HEK293T (cell line): Measurements from ENCODE around the gene ESRP2.

Source experiments
- ARNT ChIP-seq: fragments of 450-650 bp; IDR thresholded peaks from 2 replicates; pipeline ENCODE4 v1.6.1; 2017; ENCODE audit warnings: mild to moderate bottlenecking
- CTBP1 ChIP-seq: fragments of 450-650 bp; IDR thresholded peaks from 2 replicates; pipeline ENCODE4 v1.6.1; 2016; ENCODE audit warnings: borderline replicate concordance
- ELF4 ChIP-seq: fragments of 450-650 bp; IDR thresholded peaks from 2 replicates; pipeline ENCODE4 v1.6.1; 2017; ENCODE audit warnings: antibody characterized with exemption
- FOXK2 ChIP-seq: fragments of 450-650 bp; IDR thresholded peaks from 2 replicates; pipeline ENCODE4 v1.6.1; 2016; ENCODE audit warnings: mild to moderate bottlenecking
- FOXM1 ChIP-seq: fragments of 450-650 bp; IDR thresholded peaks from 2 replicates; pipeline ENCODE4 v1.6.1; 2017; ENCODE audit warnings: mild to moderate bottlenecking, borderline replicate concordance
- HDGF ChIP-seq: fragments of 450-650 bp; IDR thresholded peaks from 2 replicates; pipeline ENCODE4 v1.6.1; 2017; ENCODE audit warnings: antibody characterized with exemption, borderline replicate concordance
- NFRKB ChIP-seq: fragments of 450-650 bp; IDR thresholded peaks from 2 replicates; pipeline ENCODE4 v1.6.1; 2016; ENCODE audit warnings: mild to moderate bottlenecking, moderate library complexity
- SUZ12 ChIP-seq: fragments of 450-650 bp; IDR thresholded peaks from 2 replicates; pipeline ENCODE4 v1.6.1; 2016; ENCODE audit warnings: mild to moderate bottlenecking
- TARDBP ChIP-seq: fragments of 450-650 bp; IDR thresholded peaks from 2 replicates; pipeline ENCODE4 v1.6.1; 2016

DNA sequence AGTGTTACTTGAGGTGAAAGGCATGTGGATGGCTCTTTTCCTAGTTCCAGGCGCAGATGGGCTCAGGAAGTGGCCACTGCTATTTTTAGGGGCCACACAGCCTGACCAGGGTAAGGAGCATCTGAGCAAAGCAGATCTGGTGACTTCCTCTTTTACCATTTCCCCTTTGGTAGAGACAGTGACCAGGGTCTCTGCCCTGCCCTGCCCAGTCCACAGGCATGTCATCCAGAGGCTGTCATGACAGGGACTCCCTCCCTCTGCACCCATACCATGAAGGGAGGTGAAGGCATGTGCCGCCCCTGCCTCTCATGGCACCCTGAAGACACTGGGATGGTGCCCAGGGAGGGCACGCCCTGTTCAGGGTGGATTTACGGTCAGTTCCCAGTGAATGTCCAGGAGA, 11.5 kb upstream of the ESRP2 start:
- TF ChIP-seq NFRKB, result no peak
- no peak for TF ChIP-seq ELF4
- TF ChIP-seq FOXK2, result no peak
- TF ChIP-seq TARDBP, result no peak
- TF ChIP-seq SUZ12, result no peak
- no peak for TF ChIP-seq HDGF
- TF ChIP-seq FOXM1, result no peak
- no peak for TF ChIP-seq ARNT
- no peak for TF ChIP-seq CTBP1
